ENCODE results near the gene RAD51C.
A peak's percentile ranks its signal among the peaks of the same experiment; 100 is the strongest.

DNA sequence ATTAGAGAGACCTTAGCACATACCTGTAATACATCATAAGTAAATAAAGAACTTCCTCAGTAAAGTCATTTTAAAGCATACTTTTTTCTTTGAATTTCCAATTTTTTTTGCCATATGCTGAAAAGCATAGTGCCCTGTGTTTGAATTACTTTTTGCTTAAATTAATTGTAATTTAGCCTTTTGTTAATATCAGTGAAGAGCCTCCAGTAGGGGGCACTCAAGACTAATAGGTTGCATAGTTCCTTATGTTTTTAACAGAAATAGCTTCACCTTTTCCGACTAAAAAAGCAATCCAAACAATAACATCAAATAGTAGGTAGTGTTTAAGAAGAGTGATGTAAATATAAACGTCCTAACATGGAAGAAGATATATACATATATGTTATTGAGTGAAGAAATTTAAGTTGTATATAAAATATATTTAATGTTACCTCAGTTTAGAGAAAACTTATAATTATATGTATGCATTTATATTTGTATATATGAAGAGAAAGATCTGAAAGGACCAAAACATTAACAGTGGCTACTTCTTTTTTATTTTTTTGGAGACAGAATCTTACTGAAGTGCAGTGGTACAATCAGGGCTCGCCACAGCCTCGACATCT lies 18.6 kb downstream of the RAD51C start:
- TF ChIP-seq CTCF (conservative IDR thresholded peaks at IDR 0.05; ENCODE audit: low read length) (peak; percentile 99), EZH2phosphoT487 (IDR thresholded peaks at IDR 0.05; ENCODE audit: borderline replicate concordance, low read depth, low read length) (no peak)

All from OCI-LY7 (cell line).